Measurements from ENCODE around the gene MACROH2A2. TPM values are rescaled to one million over a fixed set of nuclear protein-coding genes. Genes with fewer than 3 reads are reported as not detected.

The MACROH2A2 gene
- polyA plus RNA-seq, 4 donors: 2.9 to 45.8 (median 13.1) TPM

GRCh38 chr10:70130878-70131559 lies 78.4 kb downstream of the MACROH2A2 start:
- WGBS, 3 donors: 63 to 78% (median 70%) methylated on average over 10 of the region's 10 CpGs
- no peak for FAIRE-seq
- H3K4me3 ChIP-seq (ENCODE audit: low read depth in 1 of 3, low read length in 3 of 3): peak overlapping the region in 2 of 3 donors; percentile 3 to 89
- no peaks in the 10 kb centered on the region for H3K36me3 ChIP-seq (ENCODE audit: control insufficient read depth in 3 of 3, insufficient read depth in 2 of 3, low read depth in 1 of 3, low read length in 3 of 3)
- H3K27me3 ChIP-seq (ENCODE audit: control insufficient read depth in 3 of 3, insufficient read depth in 3 of 3, low read length in 3 of 3): no peaks in the 10 kb centered on the region
- H3K4me1 ChIP-seq (ENCODE audit: control insufficient read depth in 3 of 3, insufficient read depth in 2 of 3, low read depth in 1 of 3, low read length in 2 of 3): peaks cover 0 to 8% (median 4%) of the 10 kb centered on the region in 3 donors
- no peak for DNase-seq
- peak overlapping the region in 1 of 3 donors; percentile 23 for H3K27ac ChIP-seq (ENCODE audit: low read depth in 1 of 3, low read length in 2 of 3)
- no peaks in the 10 kb centered on the region for H3K9me3 ChIP-seq (ENCODE audit: control insufficient read depth in 2 of 2, insufficient read depth in 1 of 2, low read depth in 1 of 2, low read length in 1 of 2)

GRCh38 chr10:70131560-70131937 lies 78.9 kb downstream of the MACROH2A2 start:
- 45 to 79% (median 56%) methylated on average over 4 of the region's 4 CpGs for WGBS, 3 donors
- FAIRE-seq: no peak
- peak overlapping the region in 2 of 3 donors; percentile 3 to 89 for H3K4me3 ChIP-seq (ENCODE audit: low read depth in 1 of 3, low read length in 3 of 3)
- H3K9me3 ChIP-seq (ENCODE audit: control insufficient read depth in 2 of 2, insufficient read depth in 1 of 2, low read depth in 1 of 2, low read length in 1 of 2): no peaks in the 10 kb centered on the region
- peaks cover 0 to 8% (median 4%) of the 10 kb centered on the region in 3 donors for H3K4me1 ChIP-seq (ENCODE audit: control insufficient read depth in 3 of 3, insufficient read depth in 2 of 3, low read depth in 1 of 3, low read length in 2 of 3)
- H3K27ac ChIP-seq (ENCODE audit: low read depth in 1 of 3, low read length in 2 of 3): peak overlapping the region in 1 of 3 donors; percentile 87
- no peaks in the 10 kb centered on the region for H3K27me3 ChIP-seq (ENCODE audit: control insufficient read depth in 3 of 3, insufficient read depth in 3 of 3, low read length in 3 of 3)
- DNase-seq: no peak
- H3K36me3 ChIP-seq (ENCODE audit: control insufficient read depth in 3 of 3, insufficient read depth in 2 of 3, low read depth in 1 of 3, low read length in 3 of 3): no peaks in the 10 kb centered on the region

- FAIRE-seq: no peak
Observed at GRCh38 chr10:70132098-70133029, 79.7 kb downstream of the MACROH2A2 start, which contains the start of gene AIFM2. Gene AIFM2 (minus strand): TSS chr10:70132825. CDS start chr10:70124084, 8,741 bp downstream.

GRCh38 chr10:70135046-70135445 lies 82.4 kb downstream of the MACROH2A2 start:
- FAIRE-seq: no peak

More at GRCh38 chr10:70132098-70133029, 79.7 kb downstream of the MACROH2A2 start, which contains the start of gene AIFM2:
- H3K4me1 ChIP-seq (ENCODE audit: control insufficient read depth in 3 of 3, insufficient read depth in 2 of 3, low read depth in 1 of 3, low read length in 2 of 3): peaks cover 0 to 8% (median 4%) of the 10 kb centered on the region in 3 donors
- peak; percentile 93 to 94 for DNase-seq
- peak within 1 kb of the TSS; percentile 56 to 89 (median 66) for H3K4me3 ChIP-seq (ENCODE audit: low read depth in 1 of 3, low read length in 3 of 3)
- peak within 1 kb of the TSS; percentile 57 to 90 (median 87) for H3K27ac ChIP-seq (ENCODE audit: low read depth in 1 of 3, low read length in 2 of 3)
- no peaks in the 10 kb centered on the region for H3K9me3 ChIP-seq (ENCODE audit: control insufficient read depth in 2 of 2, insufficient read depth in 1 of 2, low read depth in 1 of 2, low read length in 1 of 2)
- 1 to 5% (median 5%) methylated on average over 61 to 80 of the region's 80 CpGs for WGBS, 3 donors
- no peaks in the 10 kb centered on the region for H3K36me3 ChIP-seq (ENCODE audit: control insufficient read depth in 3 of 3, insufficient read depth in 2 of 3, low read depth in 1 of 3, low read length in 3 of 3)
- no peaks in the 10 kb centered on the region for H3K27me3 ChIP-seq (ENCODE audit: control insufficient read depth in 3 of 3, insufficient read depth in 3 of 3, low read length in 3 of 3)

GRCh38 chr10:70135684-70136083 lies 83.0 kb downstream of the MACROH2A2 start:
- Histone ChIP-seq H3K4me1 (ENCODE audit: control insufficient read depth in 3 of 3, insufficient read depth in 2 of 3, low read depth in 1 of 3, low read length in 2 of 3) (peaks cover 0 to 8% (median 4%) of the 10 kb centered on the region in 3 donors), H3K9me3 (ENCODE audit: control insufficient read depth in 2 of 2, insufficient read depth in 1 of 2, low read depth in 1 of 2, low read length in 1 of 2) (no peaks in the 10 kb centered on the region), H3K36me3 (ENCODE audit: control insufficient read depth in 3 of 3, insufficient read depth in 2 of 3, low read depth in 1 of 3, low read length in 3 of 3) (peaks cover 0 to 18% (median 0%) of the 10 kb centered on the region in 3 donors), H3K27ac (ENCODE audit: low read depth in 1 of 3, low read length in 2 of 3) (no peak overlapping the region), H3K4me3 (ENCODE audit: low read depth in 1 of 3, low read length in 3 of 3) (no peak overlapping the region), H3K27me3 (ENCODE audit: control insufficient read depth in 3 of 3, insufficient read depth in 3 of 3, low read length in 3 of 3) (no peaks in the 10 kb centered on the region)
- WGBS, 3 donors: 78 to 93% (median 87%) methylated on average over 7 of the region's 7 CpGs
- FAIRE-seq (no peak), DNase-seq (no peak)

More at GRCh38 chr10:70135046-70135445, 82.4 kb downstream of the MACROH2A2 start:
- WGBS, 3 donors: 93 to 98% (median 94%) methylated on average over 3 of the region's 3 CpGs
- no peak overlapping the region for H3K27ac ChIP-seq (ENCODE audit: low read depth in 1 of 3, low read length in 2 of 3)
- peaks cover 0 to 17% (median 0%) of the 10 kb centered on the region in 3 donors for H3K36me3 ChIP-seq (ENCODE audit: control insufficient read depth in 3 of 3, insufficient read depth in 2 of 3, low read depth in 1 of 3, low read length in 3 of 3)
- H3K4me1 ChIP-seq (ENCODE audit: control insufficient read depth in 3 of 3, insufficient read depth in 2 of 3, low read depth in 1 of 3, low read length in 2 of 3): peaks cover 0 to 8% (median 4%) of the 10 kb centered on the region in 3 donors
- no peaks in the 10 kb centered on the region for H3K9me3 ChIP-seq (ENCODE audit: control insufficient read depth in 2 of 2, insufficient read depth in 1 of 2, low read depth in 1 of 2, low read length in 1 of 2)
- no peak overlapping the region for H3K4me3 ChIP-seq (ENCODE audit: low read depth in 1 of 3, low read length in 3 of 3)
- no peak for DNase-seq
- no peaks in the 10 kb centered on the region for H3K27me3 ChIP-seq (ENCODE audit: control insufficient read depth in 3 of 3, insufficient read depth in 3 of 3, low read length in 3 of 3)

GRCh38 chr10:70137135-70137534 lies 84.5 kb downstream of the MACROH2A2 start:
- DNase-seq (no peak), FAIRE-seq (no peak)
- WGBS, 3 donors: 73 to 82% (median 80%) methylated on average over 9 of the region's 9 CpGs
- H3K27ac ChIP-seq (ENCODE audit: low read depth in 1 of 3, low read length in 2 of 3): peak overlapping the region in 2 of 3 donors; percentile 22 to 47
- no peaks in the 10 kb centered on the region for H3K27me3 ChIP-seq (ENCODE audit: control insufficient read depth in 3 of 3, insufficient read depth in 3 of 3, low read length in 3 of 3)
- H3K4me1 ChIP-seq (ENCODE audit: control insufficient read depth in 3 of 3, insufficient read depth in 2 of 3, low read depth in 1 of 3, low read length in 2 of 3): peaks cover 0 to 8% (median 2%) of the 10 kb centered on the region in 3 donors
- H3K9me3 ChIP-seq (ENCODE audit: control insufficient read depth in 2 of 2, insufficient read depth in 1 of 2, low read depth in 1 of 2, low read length in 1 of 2): no peaks in the 10 kb centered on the region
- H3K36me3 ChIP-seq (ENCODE audit: control insufficient read depth in 3 of 3, insufficient read depth in 2 of 3, low read depth in 1 of 3, low read length in 3 of 3): peaks cover 0 to 19% (median 0%) of the 10 kb centered on the region in 3 donors
- no peak overlapping the region for H3K4me3 ChIP-seq (ENCODE audit: low read depth in 1 of 3, low read length in 3 of 3)

- Histone ChIP-seq H3K36me3 (ENCODE audit: control insufficient read depth in 3 of 3, insufficient read depth in 2 of 3, low read depth in 1 of 3, low read length in 3 of 3) (peaks cover 0 to 20% (median 0%) of the 10 kb centered on the region in 3 donors), H3K4me1 (ENCODE audit: control insufficient read depth in 3 of 3, insufficient read depth in 2 of 3, low read depth in 1 of 3, low read length in 2 of 3) (peaks cover 0 to under 1% (median under 1%) of the 10 kb centered on the region in 3 donors), H3K9me3 (ENCODE audit: control insufficient read depth in 2 of 2, insufficient read depth in 1 of 2, low read depth in 1 of 2, low read length in 1 of 2) (no peaks in the 10 kb centered on the region), H3K4me3 (ENCODE audit: low read depth in 1 of 3, low read length in 3 of 3) (no peak overlapping the region), H3K27ac (ENCODE audit: low read depth in 1 of 3, low read length in 2 of 3) (peak overlapping the region in 2 of 3 donors; percentile 47 to 54), H3K27me3 (ENCODE audit: control insufficient read depth in 3 of 3, insufficient read depth in 3 of 3, low read length in 3 of 3) (no peaks in the 10 kb centered on the region)
- DNase-seq: peak in 1 of 2 donors; percentile 70
- no peak for FAIRE-seq
- WGBS, 3 donors: 35 to 76% (median 48%) methylated on average over 14 of the region's 14 CpGs
Observed at GRCh38 chr10:70137927-70138883, 85.6 kb downstream of the MACROH2A2 start.
